ENCODE measurements around the gene SPTBN1.

SPTBN1 gene

GRCh38 chr2:54464341-54464740, 8.2 kb downstream of the SPTBN1 start:
- no peak overlapping the region for H2BK5ac ChIP-seq (ENCODE audit: low read depth, low read length, poor library complexity)
- H3K4me3 ChIP-seq (ENCODE audit: low read depth, low read length): no peak overlapping the region
- no peak overlapping the region for H2AK5ac ChIP-seq (ENCODE audit: low read length)
- no peak overlapping the region for H3K4ac ChIP-seq (ENCODE audit: low read depth, low read length)
- H4K91ac ChIP-seq (ENCODE audit: low read depth, low read length): peak overlapping the region; percentile 14
- H3K27me3 ChIP-seq (ENCODE audit: insufficient read depth, low read length): no peaks in the 10 kb centered on the region
- H4K12ac ChIP-seq (ENCODE audit: low read depth, low read length): no peak overlapping the region
- no peak overlapping the region for H3K18ac ChIP-seq (ENCODE audit: low read length)
- H2BK120ac ChIP-seq (ENCODE audit: insufficient read depth, low read length, poor library complexity): peak overlapping the region; percentile 13
- no peak overlapping the region for H3K27ac ChIP-seq (ENCODE audit: low read depth, low read length)
- no peak overlapping the region for H3K23ac ChIP-seq (ENCODE audit: low read length)
- H3K9me3 ChIP-seq (ENCODE audit: insufficient read depth, low read depth, low read length): no peaks in the 10 kb centered on the region
- H2BK12ac ChIP-seq (ENCODE audit: low read length): peak overlapping the region; percentile 80
- H3K79me2 ChIP-seq (ENCODE audit: control insufficient read depth, insufficient read depth, low read length, poor library complexity): peaks cover 2% of the 10 kb centered on the region
- no peak overlapping the region for H2AFZ ChIP-seq (ENCODE audit: insufficient read depth, low read length, poor library complexity)
- no peaks in the 10 kb centered on the region for H3K36me3 ChIP-seq (ENCODE audit: control insufficient read depth in 1 of 2, insufficient read depth in 2 of 2, low read length in 2 of 2)
- DNase-seq: no peak
- H3K79me1 ChIP-seq (ENCODE audit: low read length): peaks cover 9% of the 10 kb centered on the region
- H3K4me2 ChIP-seq (ENCODE audit: low read length): no peak overlapping the region
- H3K4me1 ChIP-seq (ENCODE audit: control insufficient read depth in 1 of 2, insufficient read depth in 2 of 2, low read length in 2 of 2): peaks cover 2 to 8% of the 10 kb centered on the region in 2 experiments
- no peak overlapping the region for H3K9ac ChIP-seq (ENCODE audit: low read length)
- H4K8ac ChIP-seq (ENCODE audit: low read depth, low read length): no peak overlapping the region
- H3K14ac ChIP-seq (ENCODE audit: low read length): no peak overlapping the region
- no CpG with 5 or more reads among the region's 2 CpGs for WGBS (ENCODE audit: extremely low coverage, insufficient coverage, insufficient read length)

- Histone ChIP-seq H2BK120ac (ENCODE audit: insufficient read depth, low read length, poor library complexity) (no peak overlapping the region), H3K4me2 (ENCODE audit: low read length) (no peak overlapping the region), H3K4ac (ENCODE audit: low read depth, low read length) (no peak overlapping the region), H3K23ac (ENCODE audit: low read length) (no peak overlapping the region), H2BK5ac (ENCODE audit: low read depth, low read length, poor library complexity) (no peak overlapping the region), H3K27ac (ENCODE audit: low read depth, low read length) (no peak overlapping the region), H3K27me3 (ENCODE audit: insufficient read depth, low read length) (no peaks in the 10 kb centered on the region), H2AK5ac (ENCODE audit: low read length) (no peak overlapping the region), H3K79me1 (ENCODE audit: low read length) (peaks cover 10% of the 10 kb centered on the region), H3K9me3 (ENCODE audit: insufficient read depth, low read depth, low read length) (no peaks in the 10 kb centered on the region), H4K12ac (ENCODE audit: low read depth, low read length) (no peak overlapping the region), H4K8ac (ENCODE audit: low read depth, low read length) (no peak overlapping the region), H3K4me3 (ENCODE audit: low read depth, low read length) (no peak overlapping the region), H2BK12ac (ENCODE audit: low read length) (no peak overlapping the region), H3K18ac (ENCODE audit: low read length) (no peak overlapping the region), H2AFZ (ENCODE audit: insufficient read depth, low read length, poor library complexity) (no peak overlapping the region), H3K9ac (ENCODE audit: low read length) (no peak overlapping the region), H4K91ac (ENCODE audit: low read depth, low read length) (no peak overlapping the region), H3K79me2 (ENCODE audit: control insufficient read depth, insufficient read depth, low read length, poor library complexity) (peaks cover 2% of the 10 kb centered on the region), H3K36me3 (ENCODE audit: control insufficient read depth in 1 of 2, insufficient read depth in 2 of 2, low read length in 2 of 2) (no peaks in the 10 kb centered on the region), H3K14ac (ENCODE audit: low read length) (no peak overlapping the region), H3K4me1 (ENCODE audit: control insufficient read depth in 1 of 2, insufficient read depth in 2 of 2, low read length in 2 of 2) (peaks cover 4 to 10% of the 10 kb centered on the region in 2 experiments)
- WGBS (ENCODE audit: extremely low coverage, insufficient coverage, insufficient read length): no CpG with 5 or more reads among the region's 2 CpGs
- no peak for DNase-seq
Measured at GRCh38 chr2:54465143-54465542, 9.0 kb downstream of the SPTBN1 start.

- Histone ChIP-seq H3K9ac (ENCODE audit: low read length) (no peak overlapping the region), H3K9me3 (ENCODE audit: insufficient read depth, low read depth, low read length) (no peaks in the 10 kb centered on the region), H4K12ac (ENCODE audit: low read depth, low read length) (no peak overlapping the region), H3K79me1 (ENCODE audit: low read length) (peaks cover 19% of the 10 kb centered on the region), H4K91ac (ENCODE audit: low read depth, low read length) (no peak overlapping the region), H3K4me2 (ENCODE audit: low read length) (no peak overlapping the region), H2AFZ (ENCODE audit: insufficient read depth, low read length, poor library complexity) (no peak overlapping the region), H3K14ac (ENCODE audit: low read length) (no peak overlapping the region), H3K4me3 (ENCODE audit: low read depth, low read length) (no peak overlapping the region), H3K27me3 (ENCODE audit: insufficient read depth, low read length) (no peaks in the 10 kb centered on the region), H3K23ac (ENCODE audit: low read length) (no peak overlapping the region), H4K8ac (ENCODE audit: low read depth, low read length) (no peak overlapping the region), H3K18ac (ENCODE audit: low read length) (no peak overlapping the region), H3K27ac (ENCODE audit: low read depth, low read length) (peak overlapping the region; percentile 91), H2BK12ac (ENCODE audit: low read length) (no peak overlapping the region), H3K79me2 (ENCODE audit: control insufficient read depth, insufficient read depth, low read length, poor library complexity) (peaks cover 3% of the 10 kb centered on the region), H2BK5ac (ENCODE audit: low read depth, low read length, poor library complexity) (no peak overlapping the region), H3K36me3 (ENCODE audit: control insufficient read depth in 1 of 2, insufficient read depth in 2 of 2, low read length in 2 of 2) (no peaks in the 10 kb centered on the region), H2AK5ac (ENCODE audit: low read length) (no peak overlapping the region), H3K4me1 (ENCODE audit: control insufficient read depth in 1 of 2, insufficient read depth in 2 of 2, low read length in 2 of 2) (peaks cover 7 to 19% of the 10 kb centered on the region in 2 experiments), H3K4ac (ENCODE audit: low read depth, low read length) (no peak overlapping the region), H2BK120ac (ENCODE audit: insufficient read depth, low read length, poor library complexity) (no peak overlapping the region)
- DNase-seq: no peak
- no CpG with 5 or more reads among the region's 4 CpGs for WGBS (ENCODE audit: extremely low coverage, insufficient coverage, insufficient read length)
Measured at GRCh38 chr2:54466870-54467269, 10.7 kb downstream of the SPTBN1 start.

- H2BK120ac ChIP-seq (ENCODE audit: insufficient read depth, low read length, poor library complexity): no peak overlapping the region
- H3K79me1 ChIP-seq (ENCODE audit: low read length): peaks cover 19% of the 10 kb centered on the region
- H3K9me3 ChIP-seq (ENCODE audit: insufficient read depth, low read depth, low read length): no peaks in the 10 kb centered on the region
- H3K4me1 ChIP-seq (ENCODE audit: control insufficient read depth in 1 of 2, insufficient read depth in 2 of 2, low read length in 2 of 2): peaks cover 7 to 20% of the 10 kb centered on the region in 2 experiments
- H3K14ac ChIP-seq (ENCODE audit: low read length): no peak overlapping the region
- no peak overlapping the region for H2BK12ac ChIP-seq (ENCODE audit: low read length)
- H3K4me2 ChIP-seq (ENCODE audit: low read length): no peak overlapping the region
- no peaks in the 10 kb centered on the region for H3K36me3 ChIP-seq (ENCODE audit: control insufficient read depth in 1 of 2, insufficient read depth in 2 of 2, low read length in 2 of 2)
- H3K79me2 ChIP-seq (ENCODE audit: control insufficient read depth, insufficient read depth, low read length, poor library complexity): peaks cover 3% of the 10 kb centered on the region
- no peak overlapping the region for H3K9ac ChIP-seq (ENCODE audit: low read length)
- no peak overlapping the region for H2AK5ac ChIP-seq (ENCODE audit: low read length)
- H3K4ac ChIP-seq (ENCODE audit: low read depth, low read length): no peak overlapping the region
- DNase-seq: no peak
- no peak overlapping the region for H3K23ac ChIP-seq (ENCODE audit: low read length)
- no peak overlapping the region for H2BK5ac ChIP-seq (ENCODE audit: low read depth, low read length, poor library complexity)
- no peaks in the 10 kb centered on the region for H3K27me3 ChIP-seq (ENCODE audit: insufficient read depth, low read length)
- H3K18ac ChIP-seq (ENCODE audit: low read length): no peak overlapping the region
- no peak overlapping the region for H2AFZ ChIP-seq (ENCODE audit: insufficient read depth, low read length, poor library complexity)
- no peak overlapping the region for H4K91ac ChIP-seq (ENCODE audit: low read depth, low read length)
- H4K12ac ChIP-seq (ENCODE audit: low read depth, low read length): no peak overlapping the region
- no CpG with 5 or more reads among the region's 2 CpGs for WGBS (ENCODE audit: extremely low coverage, insufficient coverage, insufficient read length)
- H3K27ac ChIP-seq (ENCODE audit: low read depth, low read length): peak overlapping the region; percentile 78
- H3K4me3 ChIP-seq (ENCODE audit: low read depth, low read length): no peak overlapping the region
- no peak overlapping the region for H4K8ac ChIP-seq (ENCODE audit: low read depth, low read length)
Measured at GRCh38 chr2:54468673-54469072, 12.5 kb downstream of the SPTBN1 start.
